ENCODE data around the gene PRDM16.

- TF ChIP-seq POLR2A (IDR thresholded peaks at IDR 0.05) (no peak), CTCF (IDR thresholded peaks at IDR 0.05) (peak in 1 of 5 experiments; percentile 14), EP300 (IDR thresholded peaks at IDR 0.05) (no peak)
These were observed 353.6 kb downstream of the PRDM16 start for GRCh38 chr1:3422638-3423037.
